GM12892 (cell line): ENCODE results near the gene LTK.

Experiments used
- POLR2A ChIP-seq: IDR thresholded peaks from 2 replicates; pipeline ENCODE4 v1.6.1; 2011; ENCODE audit warnings: low read depth, low read length, control low read depth
- POLR2AphosphoS5 ChIP-seq: IDR thresholded peaks from 2 replicates; pipeline ENCODE4 v1.6.1; 2011; ENCODE audit warnings: low read depth, low read length, control low read depth
- TAF1 ChIP-seq: IDR thresholded peaks from 2 replicates; pipeline ENCODE4 v1.6.1; 2011; ENCODE audit warnings: low read depth, mild to moderate bottlenecking, control low read depth, low read length, borderline replicate concordance

DNA sequence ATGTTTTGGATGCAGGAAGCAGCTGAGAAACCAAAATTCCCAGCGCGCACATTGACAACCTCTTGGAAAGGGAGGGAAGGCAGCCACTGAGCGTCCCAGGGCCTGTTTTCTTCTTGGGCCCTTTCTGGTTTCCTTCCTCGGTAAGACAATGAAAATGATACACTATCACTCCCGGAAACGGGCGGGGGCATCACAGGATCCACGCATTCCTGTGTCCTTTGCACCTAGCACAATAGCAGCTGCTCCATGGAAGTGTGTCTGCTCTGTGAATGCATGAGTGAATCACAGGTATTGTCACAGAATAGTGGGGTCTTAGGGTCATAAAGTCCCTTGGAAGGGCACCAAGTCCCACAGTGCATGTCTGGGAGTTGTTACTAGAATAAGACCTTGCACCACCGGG lies 26.2 kb downstream of the LTK start:
- TF ChIP-seq POLR2A (no peak), TAF1 (no peak), POLR2AphosphoS5 (no peak)
